ENCODE measurements around the gene SLC36A3. TPM values are rescaled to one million over a fixed set of nuclear protein-coding genes. Genes with fewer than 3 reads are reported as not detected.

SLC36A3 gene
- total and polyA plus RNA-seq, 2 of the 4 experiments (the other 2 are of a cell fraction) = not detected

- Histone ChIP-seq H2BK15ac (ENCODE audit: low read depth, low read length) (no peak overlapping the region), H3K27ac (ENCODE audit: insufficient read depth, low read length) (no peak overlapping the region), H3K79me1 (ENCODE audit: low read depth in 1 of 2, low read length in 2 of 2) (no peaks in the 10 kb centered on the region), H3K56ac (ENCODE audit: extremely low read depth, insufficient read depth, low read length) (no peak overlapping the region), H3K4me2 (ENCODE audit: low read depth, low read length) (no peak overlapping the region), H3K9me1 (ENCODE audit: insufficient read depth, low read length) (no peaks in the 10 kb centered on the region), H3K23ac (ENCODE audit: low read depth, low read length) (no peak overlapping the region), H3K14ac (replicated peaks; ENCODE audit: low read depth, low read length) (no peak overlapping the region), H3K4me3 (ENCODE audit: insufficient read depth, low read depth, low read length) (no peak overlapping the region), H2AK9ac (replicated peaks; ENCODE audit: low read depth, low read length, poor library complexity) (no peak overlapping the region), H3K4ac (ENCODE audit: low read depth, low read length) (no peak overlapping the region), H3K18ac (ENCODE audit: low read depth, low read length) (no peak overlapping the region), H3K9ac (ENCODE audit: low read depth, low read length) (no peak overlapping the region), H4K8ac (ENCODE audit: low read depth in 2 of 2, low read length in 2 of 2) (no peak overlapping the region), H2BK120ac (ENCODE audit: low read depth, low read length) (no peak overlapping the region), H2BK20ac (ENCODE audit: low read depth, low read length) (no peak overlapping the region), H4K20me1 (ENCODE audit: insufficient read depth, low read length) (no peaks in the 10 kb centered on the region), H3K36me3 (ENCODE audit: control insufficient read depth, insufficient read depth, low read length) (no peaks in the 10 kb centered on the region), H2AK5ac (ENCODE audit: low read depth, low read length) (no peak overlapping the region), H3K9me3 (ENCODE audit: control insufficient read depth, insufficient read depth, low read length) (no peaks in the 10 kb centered on the region), H2AFZ (replicated peaks; ENCODE audit: low read length, poor library complexity) (no peak overlapping the region), H2BK5ac (ENCODE audit: low read depth, low read length, poor library complexity, severe bottlenecking) (no peak overlapping the region), H3K4me1 (ENCODE audit: control insufficient read depth, insufficient read depth, low read length) (no peaks in the 10 kb centered on the region), H3K27me3 (ENCODE audit: control insufficient read depth, insufficient read depth, low read length) (no peaks in the 10 kb centered on the region), H4K5ac (ENCODE audit: low read depth, low read length) (no peak overlapping the region), H4K91ac (ENCODE audit: insufficient read depth, low read depth, low read length) (no peak overlapping the region)
- CTCF ChIA-PET = interaction anchor here (1.1 kb wide), 1 partner anchor 210 kb away, joined by 3 read pairs; no protein-coding TSS in a partner anchor
- intact Hi-C loops (cut with micrococcal nuclease) (no loop called here), dilution Hi-C loops (cut with HindIII; ENCODE audit: low sequenced_read_pairs, unreplicated experiment) (no loop called here), in situ Hi-C loops (cut with MboI; ENCODE audit: low sequenced_read_pairs) (no loop called here)
- ATAC-seq (ENCODE audit: low read depth) (no peak), DNase-seq (no peak)
- POLR2A ChIA-PET (ENCODE audit: unreplicated experiment) = no interaction called here
- TF ChIP-seq MAZ (IDR thresholded peaks at IDR 0.05; ENCODE audit: borderline replicate concordance, low read depth, low read length) (no peak), RAD21 (IDR thresholded peaks at IDR 0.05; ENCODE audit: low read length) (no peak), MAFK (IDR thresholded peaks at IDR 0.05; ENCODE audit: low read depth, low read length) (no peak), BHLHE40 (IDR thresholded peaks at IDR 0.05; ENCODE audit: low read depth, low read length) (no peak), CHD1 (IDR thresholded peaks at IDR 0.05; ENCODE audit: low read depth, low read length) (no peak), POLR2A (IDR thresholded peaks at IDR 0.05; ENCODE audit: low read depth, low read length) (no peak), RFX5 (IDR thresholded peaks at IDR 0.05; ENCODE audit: low read depth, low read length) (no peak), RCOR1 (IDR thresholded peaks at IDR 0.05; ENCODE audit: insufficient replicate concordance, low read length) (no peak)
- TF ChIP-seq, protein P1, sequence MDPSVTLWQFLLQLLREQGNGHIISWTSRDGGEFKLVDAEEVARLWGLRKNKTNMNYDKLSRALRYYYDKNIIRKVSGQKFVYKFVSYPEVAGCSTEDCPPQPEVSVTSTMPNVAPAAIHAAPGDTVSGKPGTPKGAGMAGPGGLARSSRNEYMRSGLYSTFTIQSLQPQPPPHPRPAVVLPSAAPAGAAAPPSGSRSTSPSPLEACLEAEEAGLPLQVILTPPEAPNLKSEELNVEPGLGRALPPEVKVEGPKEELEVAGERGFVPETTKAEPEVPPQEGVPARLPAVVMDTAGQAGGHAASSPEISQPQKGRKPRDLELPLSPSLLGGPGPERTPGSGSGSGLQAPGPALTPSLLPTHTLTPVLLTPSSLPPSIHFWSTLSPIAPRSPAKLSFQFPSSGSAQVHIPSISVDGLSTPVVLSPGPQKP (IDR thresholded peaks at IDR 0.05; ENCODE audit: borderline replicate concordance, low read depth, low read length) = no peak
- BruUV-seq (replicated peaks) = no TSS peak
- no CpG with 5 or more reads among the region's 2 CpGs for WGBS, 2 experiments (ENCODE audit: extremely low coverage in 2 of 2, insufficient read length in 1 of 2)
Observed at GRCh38 chr5:151313357-151313756, 9.8 kb upstream of the SLC36A3 start.

Measured in IMR-90 (cell line).